Measurements from ENCODE around the gene DDTL.

DDTL gene

GRCh38 chr22:24003887-24004286 is 37.2 kb downstream of the DDTL start:
- DNase-seq (ENCODE audit: extremely low read depth in 1 of 2, low read depth in 1 of 2) = no peak

GRCh38 chr22:24005201-24005600 is 38.5 kb downstream of the DDTL start, which contains the start of gene GSTT4:
TSS of gene GSTT4 (minus strand) at chr22:24005453. CDS start at chr22:24005356, 97 bp downstream.
- no peak for DNase-seq (ENCODE audit: extremely low read depth in 1 of 2, low read depth in 1 of 2)

- DNase-seq (ENCODE audit: extremely low read depth in 1 of 2, low read depth in 1 of 2) = no peak
Measured at GRCh38 chr22:24006207-24006913, 39.7 kb downstream of the DDTL start.

GRCh38 chr22:24006914-24007214 is 40.2 kb downstream of the DDTL start:
- DNase-seq (ENCODE audit: extremely low read depth in 1 of 2, low read depth in 1 of 2) = no peak

GRCh38 chr22:24007253-24008021 is 40.7 kb downstream of the DDTL start:
- DNase-seq (ENCODE audit: extremely low read depth in 1 of 2, low read depth in 1 of 2) = no peak

- DNase-seq (ENCODE audit: extremely low read depth in 1 of 2, low read depth in 1 of 2) = no peak
Measured at GRCh38 chr22:24008022-24008283, 41.3 kb downstream of the DDTL start.

GRCh38 chr22:24008381-24009226 is 41.9 kb downstream of the DDTL start:
- no peak for DNase-seq (ENCODE audit: extremely low read depth in 1 of 2, low read depth in 1 of 2)

GRCh38 chr22:24009227-24010017 is 42.7 kb downstream of the DDTL start:
- no peak for DNase-seq (ENCODE audit: extremely low read depth in 1 of 2, low read depth in 1 of 2)

GRCh38 chr22:24010018-24010391 is 43.3 kb downstream of the DDTL start:
- no peak for DNase-seq (ENCODE audit: extremely low read depth in 1 of 2, low read depth in 1 of 2)

GRCh38 chr22:24011735-24012068 is 45.0 kb downstream of the DDTL start:
- DNase-seq (ENCODE audit: extremely low read depth in 1 of 2, low read depth in 1 of 2) = no peak

- no peak for DNase-seq (ENCODE audit: extremely low read depth in 1 of 2, low read depth in 1 of 2)
Measured at GRCh38 chr22:24016156-24016555, 49.5 kb downstream of the DDTL start.

GRCh38 chr22:24021304-24021703 is 54.6 kb downstream of the DDTL start:
- no peak for DNase-seq (ENCODE audit: extremely low read depth in 1 of 2, low read depth in 1 of 2)
